Ecto neural progenitor cell (in vitro differentiated cells): Measurements from ENCODE around the gene FXR1.
"Not testable (repeated sequence)": the region's sequence is repeated elsewhere in the genome, so short reads cannot be mapped to it uniquely, and the experiment has no call there.

Experiments
- DNase-seq: peaks from one replicate; pipeline ENCODE4 v3.0.0-alpha.2; 2018; ENCODE audit warnings: low spot score

Gene FXR1

DNA sequence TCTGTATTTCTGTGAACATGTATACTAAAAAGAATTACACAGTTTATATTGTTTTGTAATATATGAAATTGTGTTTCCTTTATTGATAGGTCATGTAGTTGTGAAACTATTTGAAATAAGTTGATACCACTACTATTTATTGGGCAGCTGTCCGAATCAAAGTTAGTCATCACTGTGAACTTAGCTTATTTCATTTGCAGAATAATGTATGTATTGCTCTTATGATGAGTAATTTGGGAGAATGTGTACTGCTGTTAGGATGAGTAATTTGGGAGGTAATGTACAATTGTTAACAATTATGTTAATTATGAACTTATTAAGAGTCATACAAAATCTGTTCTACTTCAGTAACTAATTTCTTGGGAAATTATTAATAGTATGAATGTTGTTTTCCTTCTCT is 22.2 kb downstream of the FXR1 start:
- DNase-seq = no peak

DNA sequence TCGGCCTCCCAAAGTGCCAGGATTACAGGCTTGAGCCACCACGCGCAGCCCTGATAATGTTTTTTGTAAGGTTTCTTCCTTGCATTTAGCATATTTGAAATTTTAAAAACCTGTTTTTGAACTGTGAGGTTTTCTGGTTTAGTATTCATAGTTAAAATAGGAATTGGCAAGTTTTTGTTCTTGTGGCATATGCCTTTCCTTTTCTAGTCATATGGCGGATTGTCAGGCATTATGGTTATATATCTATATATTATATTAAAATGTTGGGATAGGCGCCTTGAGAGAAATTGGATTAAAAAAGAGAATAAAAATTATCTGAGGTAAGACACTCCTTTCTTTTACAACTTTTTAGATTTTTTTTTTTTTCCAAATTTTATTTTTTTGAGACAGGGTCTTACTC is 28.4 kb downstream of the FXR1 start:
- no peak for DNase-seq

DNA sequence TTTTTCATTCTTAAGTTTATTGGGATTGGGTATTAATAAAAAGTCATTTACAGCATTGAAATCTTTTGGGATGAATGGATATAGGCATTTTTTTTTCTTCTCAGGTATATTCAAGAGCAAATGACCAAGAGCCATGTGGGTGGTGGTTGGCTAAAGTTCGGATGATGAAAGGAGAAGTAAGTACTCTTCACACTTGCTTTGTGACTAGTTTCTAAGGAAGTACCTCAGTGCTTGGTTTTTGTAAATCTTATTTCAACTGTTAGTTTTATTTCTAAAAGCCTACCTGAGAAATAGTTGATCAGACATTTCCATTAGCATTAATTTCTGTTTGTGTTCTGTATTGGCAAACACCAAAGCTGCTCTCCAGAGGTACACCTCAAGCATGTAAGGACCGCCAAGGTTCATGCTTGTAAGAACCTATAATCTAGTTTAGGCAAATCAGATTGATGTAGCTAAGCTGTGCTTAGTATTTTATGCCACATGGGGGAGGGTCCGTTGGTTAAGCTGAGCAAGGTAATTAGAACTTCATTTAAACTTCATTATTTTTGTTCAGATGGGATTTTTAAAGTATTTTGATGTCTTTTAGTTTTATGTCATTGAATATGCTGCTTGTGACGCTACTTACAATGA is 35.4 kb downstream of the FXR1 start:
- DNase-seq = no peak

- DNase-seq = no peak
Observed at GRCh38 chr3:180959691-180960090, 47.2 kb downstream of the FXR1 start.

- no peak for DNase-seq
Observed at GRCh38 chr3:180961087-180961486, 48.6 kb downstream of the FXR1 start.

DNA sequence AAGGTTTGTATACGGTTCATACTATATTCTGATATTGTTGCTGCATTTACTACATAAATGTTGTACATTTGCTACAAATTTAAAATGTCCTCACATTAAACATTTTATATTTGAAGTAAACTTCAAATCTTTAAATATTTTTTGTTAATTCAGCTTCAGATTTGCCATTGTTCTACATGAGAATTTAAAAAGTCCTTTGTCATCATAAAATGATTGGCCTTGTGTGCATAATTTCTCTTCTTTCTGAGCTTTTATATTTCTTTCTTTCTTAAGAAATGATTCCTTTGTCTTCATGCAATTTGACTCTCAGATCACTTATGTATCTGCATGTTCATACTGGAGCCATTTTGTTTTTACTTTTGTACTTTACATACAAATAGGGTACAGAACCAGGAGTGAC is 49.1 kb downstream of the FXR1 start:
- no peak for DNase-seq

DNA sequence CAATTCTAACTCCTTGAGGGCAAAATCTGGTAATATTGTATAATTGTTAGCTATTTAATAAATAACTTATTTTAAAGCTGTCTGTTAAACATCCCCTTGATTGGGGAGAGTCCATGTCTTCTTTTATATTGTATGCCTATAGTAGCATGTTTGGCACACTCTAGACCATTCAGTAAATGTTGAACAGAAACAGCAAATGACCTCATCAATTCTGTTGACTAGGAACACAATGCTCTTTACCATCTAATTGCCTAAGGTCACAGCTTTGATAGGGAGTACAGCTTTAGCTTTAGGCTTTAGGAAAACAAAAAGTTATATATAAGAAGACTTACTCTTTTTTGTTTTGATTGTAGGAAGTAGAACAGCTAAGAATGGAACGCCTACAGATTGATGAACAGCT is 50.1 kb downstream of the FXR1 start:
- DNase-seq = no peak

DNA sequence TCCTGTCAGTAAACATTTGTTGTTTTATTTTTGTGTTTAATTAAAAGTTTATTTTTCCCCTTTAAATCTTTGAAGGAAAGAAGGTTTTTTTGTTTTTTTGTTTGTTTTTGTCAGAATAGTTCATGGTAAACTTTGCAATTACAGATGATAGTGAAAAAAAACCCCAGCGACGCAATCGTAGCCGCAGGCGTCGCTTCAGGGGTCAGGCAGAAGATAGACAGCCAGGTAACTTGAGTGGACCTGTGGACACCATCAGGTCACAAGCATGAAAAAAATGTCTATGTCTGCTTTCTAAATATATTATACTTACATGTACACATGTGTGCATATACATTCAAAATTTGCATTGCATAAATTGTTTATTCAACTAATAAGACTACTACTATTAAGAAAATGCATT is 58.5 kb downstream of the FXR1 start:
- no peak for DNase-seq

DNA sequence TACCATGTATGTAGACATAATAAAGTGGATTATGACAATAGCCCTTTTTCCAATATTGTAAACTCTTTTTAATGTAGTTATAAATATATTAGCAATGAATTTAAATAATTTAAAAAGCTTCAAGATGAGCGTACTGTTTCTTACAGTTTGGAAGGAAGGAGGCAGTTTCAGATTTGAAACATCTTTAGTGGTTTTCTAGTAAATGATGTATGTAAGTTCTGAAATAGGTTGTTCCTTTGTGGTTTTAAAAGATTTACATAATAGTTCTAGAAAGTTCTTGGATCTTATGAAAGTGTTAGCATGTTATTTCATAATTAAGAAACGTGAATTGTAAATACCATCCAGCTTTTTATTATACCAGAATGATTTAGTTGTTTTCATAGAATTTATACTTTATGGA is 61.1 kb downstream of the FXR1 start:
- DNase-seq = no peak

DNA sequence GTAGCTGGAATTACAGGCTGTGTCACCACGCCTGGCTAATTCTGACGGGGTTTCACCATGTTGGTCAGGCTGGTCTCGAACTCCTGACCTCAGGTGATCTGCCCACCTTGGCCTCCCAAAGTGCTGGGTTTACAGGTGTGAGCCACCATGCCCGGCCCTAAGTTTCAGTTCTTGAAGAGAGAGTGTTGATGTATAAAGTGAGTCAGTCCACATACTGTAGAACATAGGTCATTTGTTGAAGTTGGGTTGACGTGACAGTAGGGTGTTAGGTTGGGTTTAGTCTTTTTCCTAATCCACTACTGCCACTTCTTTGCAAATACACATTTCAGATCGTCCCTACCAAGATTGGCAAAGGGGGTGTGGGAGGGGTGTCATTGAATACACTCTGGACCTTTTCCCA is 61.8 kb downstream of the FXR1 start:
- DNase-seq = no peak

- DNase-seq = no peak
Observed at GRCh38 chr3:180977498-180977897, 65.0 kb downstream of the FXR1 start.

- no peak for DNase-seq
Observed at GRCh38 chr3:180979961-180980360, 67.5 kb downstream of the FXR1 start.

DNA sequence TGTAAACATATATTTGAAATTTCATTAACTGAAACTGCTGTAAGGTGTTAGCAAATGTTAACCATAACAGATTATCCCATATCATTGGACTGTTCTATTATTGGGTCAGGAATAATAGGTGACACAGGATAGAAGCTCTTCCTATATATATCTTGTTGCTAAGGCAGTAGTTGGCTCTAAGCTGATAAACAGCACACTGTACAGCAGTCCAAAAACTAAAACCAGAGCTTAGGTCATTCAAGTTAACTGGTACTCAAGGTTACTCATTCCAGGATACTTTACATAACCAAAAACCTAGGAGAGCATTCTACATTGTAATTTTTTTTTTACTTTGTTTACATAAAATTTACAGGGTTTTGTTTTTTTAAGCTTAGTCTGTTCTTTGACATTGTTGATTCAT is 68.1 kb downstream of the FXR1 start:
- no peak for DNase-seq

DNA sequence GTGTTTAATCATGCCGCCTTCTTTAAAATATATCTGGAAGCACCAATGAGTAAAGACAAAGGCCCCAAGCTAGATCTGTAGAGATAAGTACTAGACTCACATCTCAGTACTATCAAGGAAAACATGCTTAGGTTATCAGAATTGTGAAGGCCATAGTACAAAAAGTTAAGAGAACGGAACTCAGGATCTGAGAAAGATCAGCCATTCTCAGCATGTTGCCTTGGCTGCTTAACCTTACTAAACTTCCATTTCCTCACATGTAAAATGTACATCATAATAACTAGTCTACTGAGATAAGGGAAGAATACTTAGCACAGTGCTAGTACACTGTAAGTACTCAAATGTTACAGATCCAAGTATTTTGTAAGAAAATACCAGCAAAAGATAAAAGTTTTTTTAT is 69.4 kb downstream of the FXR1 start:
- no peak for DNase-seq

DNA sequence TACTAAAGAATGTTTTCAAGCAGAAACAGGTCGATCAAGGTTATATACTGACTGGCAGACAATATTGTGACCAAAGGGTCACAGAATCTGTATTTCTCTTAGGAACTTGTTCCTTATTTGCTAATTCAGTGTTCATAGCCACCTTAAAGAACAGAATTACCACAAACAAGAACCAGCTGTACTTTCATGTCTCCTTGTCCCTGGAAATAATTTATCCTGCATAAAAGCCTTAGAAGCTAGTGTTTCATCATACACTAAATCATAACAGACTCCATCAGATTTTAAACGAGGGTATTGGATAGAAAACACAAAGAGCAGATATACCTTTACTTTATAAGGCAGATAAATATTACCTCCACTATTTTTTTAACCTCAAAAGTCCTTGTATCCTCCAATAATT is 70.7 kb downstream of the FXR1 start:
- DNase-seq = no peak

DNA sequence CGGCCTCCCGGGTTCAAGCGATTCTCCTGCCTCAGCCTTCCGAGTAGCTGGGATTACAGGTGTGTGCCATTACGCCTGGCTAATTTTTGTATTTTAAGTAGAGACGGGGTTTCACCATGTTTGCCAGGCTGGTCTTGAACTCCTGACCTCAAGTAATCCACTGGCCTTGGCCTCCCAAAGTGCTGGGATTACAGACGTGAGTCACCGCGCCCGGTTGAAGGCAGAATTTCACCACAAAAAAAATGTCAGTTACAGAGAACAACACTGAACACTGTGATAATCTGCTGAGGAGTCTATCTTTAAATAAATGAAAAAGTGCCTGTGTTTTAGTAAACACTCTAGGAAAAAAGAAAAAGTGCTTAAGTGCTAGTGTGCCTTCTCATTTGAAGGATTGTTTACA is 73.9 kb downstream of the FXR1 start:
- DNase-seq = not testable (repeated sequence)

DNA sequence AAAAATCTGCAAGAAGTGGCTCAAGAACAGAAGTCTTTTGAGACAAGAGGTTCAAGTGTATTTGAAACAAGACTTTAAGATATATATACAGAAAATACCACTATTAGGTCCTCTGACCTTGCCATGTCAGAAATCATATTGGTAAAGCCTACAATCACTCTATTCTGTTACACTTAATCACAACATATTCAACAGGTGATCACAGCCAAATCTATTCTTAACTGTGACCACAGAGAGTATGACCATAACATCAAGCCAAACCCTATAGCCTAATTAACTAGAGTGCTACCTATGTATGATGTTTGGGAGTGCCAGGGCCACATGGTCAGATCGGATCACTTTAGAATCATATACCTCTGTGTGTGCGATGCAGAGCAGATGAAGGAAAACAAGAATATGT is 74.9 kb downstream of the FXR1 start:
- DNase-seq = no peak

GRCh38 chr3:180989291-180990163 is 77.1 kb downstream of the FXR1 start, which contains the start of gene DNAJC19:
TSS of gene DNAJC19 (minus strand) at chr3:180989736. CDS start at chr3:180989602, 134 bp downstream.
- peak; percentile 95 for DNase-seq

DNA sequence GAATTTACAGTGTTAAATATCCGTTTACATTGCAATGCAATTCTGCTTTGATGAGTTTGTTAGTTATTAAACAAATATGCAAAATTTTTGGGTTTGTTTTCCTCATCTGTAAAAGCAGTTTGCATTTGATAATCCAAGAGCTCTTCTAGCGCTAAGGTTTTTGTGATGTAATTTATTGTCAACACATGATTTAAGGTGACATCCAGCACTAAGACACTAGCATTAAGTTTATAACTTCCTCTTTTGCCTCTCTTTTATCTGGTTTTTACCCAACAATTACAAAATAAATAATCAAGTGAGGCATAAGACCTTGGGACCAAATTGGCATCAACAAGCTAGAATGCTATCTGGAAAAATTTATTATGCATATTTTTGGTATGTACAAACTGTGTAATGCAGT is 78.0 kb downstream of the FXR1 start:
- no peak for DNase-seq

DNA sequence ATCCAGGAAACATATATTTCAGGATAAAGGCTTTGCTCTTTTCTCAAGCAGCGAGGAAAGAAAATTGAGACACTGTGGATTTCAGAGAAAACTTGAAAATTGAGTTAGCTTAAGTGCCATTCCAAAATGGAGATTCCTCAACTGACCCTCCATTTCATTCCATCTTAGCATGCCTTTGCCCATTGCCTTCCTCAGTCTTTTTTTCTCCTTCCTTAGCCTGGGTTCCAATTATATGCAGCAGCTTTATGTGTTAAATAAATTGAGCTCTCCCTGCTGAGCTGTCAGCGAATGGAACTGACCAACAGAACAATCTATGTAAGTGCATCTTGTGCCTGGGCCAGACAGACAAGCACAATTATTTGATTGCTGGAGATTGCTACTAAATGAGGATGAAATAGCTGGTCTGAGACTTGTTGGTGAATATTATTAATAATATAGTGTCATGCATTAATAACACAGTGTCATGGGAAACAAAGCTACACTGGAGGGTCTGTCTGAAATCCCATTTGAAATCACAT is 84.0 kb downstream of the FXR1 start:
- DNase-seq = no peak

- not testable (repeated sequence) for DNase-seq
Observed at GRCh38 chr3:181002331-181002730, 89.9 kb downstream of the FXR1 start.

- not testable (repeated sequence) for DNase-seq
Observed at GRCh38 chr3:181003469-181003868, 91.0 kb downstream of the FXR1 start.

GRCh38 chr3:181006541-181006940 is 94.1 kb downstream of the FXR1 start:
- DNase-seq = no peak
